Mucosa of stomach (tissue), 1 donor: ENCODE results near the gene PRDX5.

ENCODE experiments used
- H3K27me3 ChIP-seq: one replicate; pipeline ENCODE4 v1.7.0; 2013; ENCODE audit warnings: mild to moderate bottlenecking, low read length; ENCODE audit not compliant: control insufficient read depth, insufficient read depth
- H3K36me3 ChIP-seq: one replicate; pipeline ENCODE4 v1.7.0; 2013; ENCODE audit warnings: low read length; ENCODE audit not compliant: control insufficient read depth, insufficient read depth
- H3K4me1 ChIP-seq: one replicate; pipeline ENCODE4 v1.7.0; 2013; ENCODE audit warnings: mild to moderate bottlenecking, low read length; ENCODE audit not compliant: control insufficient read depth, insufficient read depth
- H3K4me3 ChIP-seq: one replicate; pipeline ENCODE4 v1.7.0; 2013; ENCODE audit warnings: low read length
- H3K9ac ChIP-seq: one replicate; pipeline ENCODE4 v1.7.0; 2013; ENCODE audit warnings: mild to moderate bottlenecking, low read length, moderate library complexity
- H3K9me3 ChIP-seq: one replicate; pipeline ENCODE4 v1.7.0; 2013; ENCODE audit warnings: mild to moderate bottlenecking, low read length, moderate library complexity; ENCODE audit not compliant: control insufficient read depth
- donor health status: Pancreatic carcinoma.

Gene PRDX5

DNA sequence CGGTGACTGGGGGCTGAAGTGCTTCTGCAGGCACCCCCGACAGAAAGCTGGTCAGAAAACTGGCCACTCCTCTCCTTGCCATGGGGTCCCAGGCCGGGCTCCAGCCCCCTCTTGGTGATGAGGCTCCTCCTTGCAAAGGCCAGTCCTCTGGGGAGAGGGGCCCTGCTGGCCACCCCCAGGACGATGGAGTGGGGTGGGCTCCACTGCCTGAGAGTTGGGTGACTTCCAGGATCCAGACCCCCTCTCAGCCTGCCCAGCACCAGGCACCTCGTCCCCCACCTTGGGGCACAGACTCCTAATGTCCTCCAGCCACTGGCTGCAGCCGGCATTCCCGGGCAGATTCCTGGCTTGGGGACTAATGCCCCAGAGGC, 40.6 kb downstream of the PRDX5 start:
- Histone ChIP-seq H3K4me1 (peaks cover 59% of the 10 kb centered on the region), H3K9me3 (no peaks in the 10 kb centered on the region), H3K4me3 (peak overlapping the region; percentile 51), H3K9ac (peak overlapping the region; percentile 83), H3K27me3 (no peaks in the 10 kb centered on the region), H3K36me3 (peaks cover 13% of the 10 kb centered on the region)

DNA sequence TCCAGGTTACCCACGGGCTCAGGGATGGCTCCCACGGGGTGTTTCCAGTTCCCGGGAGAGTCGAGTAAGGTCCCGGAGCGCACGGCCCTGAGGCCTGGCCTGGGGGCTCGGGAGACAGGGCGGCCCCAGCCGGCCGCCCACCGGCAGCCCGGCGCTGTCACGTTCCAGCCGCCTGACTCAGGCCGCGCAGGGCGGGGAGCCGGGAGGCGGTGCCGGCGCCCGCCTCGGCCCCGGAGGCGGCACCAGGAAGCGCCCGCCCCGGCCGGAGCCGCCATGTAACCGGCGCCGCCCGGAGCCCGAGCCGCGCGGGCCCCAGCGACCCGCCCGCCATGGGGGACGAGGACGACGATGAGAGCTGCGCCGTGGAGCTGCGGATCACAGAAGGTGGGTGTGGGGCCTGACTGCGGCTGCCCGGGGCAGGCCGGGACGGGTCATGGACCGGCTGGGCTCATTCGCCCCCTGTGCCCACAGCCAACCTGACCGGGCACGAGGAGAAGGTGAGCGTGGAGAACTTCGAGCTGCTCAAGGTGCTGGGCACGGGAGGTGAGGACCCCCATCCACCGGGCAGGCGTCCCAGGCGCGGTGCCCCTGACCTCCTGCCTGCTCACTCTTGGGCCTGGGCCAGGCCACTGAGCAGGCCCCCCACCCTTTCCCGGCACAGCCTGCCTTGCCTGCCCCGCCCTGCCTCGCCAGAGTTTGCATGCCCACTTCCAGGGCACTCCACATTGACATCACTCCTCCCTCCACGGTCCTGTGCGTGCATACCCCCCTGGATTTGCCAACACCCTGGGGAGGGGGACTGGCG, 41.2 kb downstream of the PRDX5 start, which contains the start of gene RPS6KA4:
Gene RPS6KA4 (plus strand): TSS at position 256 of the 805 bp plus-strand sequence. CDS start 74 bp downstream, at position 330.
- H3K27me3 ChIP-seq = no peaks in the 10 kb centered on the region
- peaks cover 59% of the 10 kb centered on the region for H3K4me1 ChIP-seq
- H3K36me3 ChIP-seq = peaks cover 13% of the 10 kb centered on the region
- H3K4me3 ChIP-seq = peak within 1 kb of the TSS; percentile 89
- no peaks in the 10 kb centered on the region for H3K9me3 ChIP-seq
- H3K9ac ChIP-seq = peak within 1 kb of the TSS; percentile 83

GRCh38 chr11:64359712-64360445, 42.0 kb downstream of the PRDX5 start:
- Histone ChIP-seq H3K36me3 (peaks cover 14% of the 10 kb centered on the region), H3K4me1 (peaks cover 55% of the 10 kb centered on the region), H3K4me3 (peak overlapping the region; percentile 89), H3K27me3 (no peaks in the 10 kb centered on the region), H3K9ac (peak overlapping the region; percentile 83), H3K9me3 (no peaks in the 10 kb centered on the region)

- Histone ChIP-seq H3K27me3 (no peaks in the 10 kb centered on the region), H3K9me3 (no peaks in the 10 kb centered on the region), H3K4me3 (no peak overlapping the region), H3K9ac (no peak overlapping the region), H3K36me3 (peaks cover 19% of the 10 kb centered on the region), H3K4me1 (peaks cover 49% of the 10 kb centered on the region)
Observed at GRCh38 chr11:64360448-64360921, 42.6 kb downstream of the PRDX5 start.

DNA sequence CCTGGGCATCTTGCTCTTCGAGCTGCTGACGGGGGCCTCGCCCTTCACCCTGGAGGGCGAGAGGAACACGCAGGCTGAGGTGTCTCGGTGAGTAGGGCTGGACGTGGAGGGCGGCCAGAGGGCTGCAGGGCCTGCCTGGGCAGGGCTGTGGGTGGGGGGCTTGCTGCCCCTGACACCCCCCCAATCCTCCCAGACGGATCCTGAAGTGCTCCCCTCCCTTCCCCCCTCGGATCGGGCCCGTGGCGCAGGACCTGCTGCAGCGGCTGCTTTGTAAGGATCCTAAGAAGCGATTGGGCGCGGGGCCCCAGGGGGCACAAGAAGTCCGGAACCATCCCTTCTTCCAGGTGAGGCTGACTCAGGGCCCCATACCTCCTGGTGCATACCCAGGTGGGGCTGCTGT, 43.7 kb downstream of the PRDX5 start:
- H3K27me3 ChIP-seq = no peaks in the 10 kb centered on the region
- H3K36me3 ChIP-seq = peaks cover 19% of the 10 kb centered on the region
- H3K9me3 ChIP-seq = no peaks in the 10 kb centered on the region
- H3K4me1 ChIP-seq = peaks cover 41% of the 10 kb centered on the region
- no peak overlapping the region for H3K9ac ChIP-seq
- no peak overlapping the region for H3K4me3 ChIP-seq

GRCh38 chr11:64362339-64362738, 44.4 kb downstream of the PRDX5 start:
- Histone ChIP-seq H3K27me3 (no peaks in the 10 kb centered on the region), H3K4me3 (no peak overlapping the region), H3K9me3 (no peaks in the 10 kb centered on the region), H3K4me1 (peaks cover 34% of the 10 kb centered on the region), H3K9ac (no peak overlapping the region), H3K36me3 (peaks cover 19% of the 10 kb centered on the region)

GRCh38 chr11:64364435-64364834, 46.5 kb downstream of the PRDX5 start:
- peaks cover 18% of the 10 kb centered on the region for H3K4me1 ChIP-seq
- H3K36me3 ChIP-seq = peaks cover 19% of the 10 kb centered on the region
- no peak overlapping the region for H3K9ac ChIP-seq
- no peaks in the 10 kb centered on the region for H3K27me3 ChIP-seq
- no peaks in the 10 kb centered on the region for H3K9me3 ChIP-seq
- no peak overlapping the region for H3K4me3 ChIP-seq

GRCh38 chr11:64364911-64365310, 47.0 kb downstream of the PRDX5 start:
- H3K9me3 ChIP-seq = no peaks in the 10 kb centered on the region
- no peak overlapping the region for H3K4me3 ChIP-seq
- H3K27me3 ChIP-seq = no peaks in the 10 kb centered on the region
- H3K36me3 ChIP-seq = peaks cover 22% of the 10 kb centered on the region
- no peak overlapping the region for H3K9ac ChIP-seq
- peaks cover 13% of the 10 kb centered on the region for H3K4me1 ChIP-seq

- H3K36me3 ChIP-seq = peaks cover 21% of the 10 kb centered on the region
- H3K9ac ChIP-seq = no peak overlapping the region
- no peaks in the 10 kb centered on the region for H3K9me3 ChIP-seq
Observed at GRCh38 chr11:64366751-64367150, 48.8 kb downstream of the PRDX5 start.

GRCh38 chr11:64367931-64368672, 50.2 kb downstream of the PRDX5 start:
- Histone ChIP-seq H3K4me3 (no peak overlapping the region), H3K9me3 (no peaks in the 10 kb centered on the region), H3K9ac (no peak overlapping the region), H3K27me3 (no peaks in the 10 kb centered on the region), H3K4me1 (no peaks in the 10 kb centered on the region), H3K36me3 (peaks cover 14% of the 10 kb centered on the region)

More at GRCh38 chr11:64366751-64367150, 48.8 kb downstream of the PRDX5 start:
- Histone ChIP-seq H3K27me3 (no peaks in the 10 kb centered on the region), H3K4me3 (no peak overlapping the region), H3K4me1 (no peaks in the 10 kb centered on the region)

GRCh38 chr11:64368673-64369074, 50.8 kb downstream of the PRDX5 start:
- no peaks in the 10 kb centered on the region for H3K27me3 ChIP-seq
- no peak overlapping the region for H3K4me3 ChIP-seq
- H3K4me1 ChIP-seq = no peaks in the 10 kb centered on the region
- no peak overlapping the region for H3K9ac ChIP-seq
- peaks cover 14% of the 10 kb centered on the region for H3K36me3 ChIP-seq
- no peaks in the 10 kb centered on the region for H3K9me3 ChIP-seq
